Tibial nerve (tissue), 4 donors: Measurements from ENCODE around the gene CROCC2. TPM values are rescaled to one million over a fixed set of nuclear protein-coding genes. Genes with fewer than 3 reads are reported as not detected.

Source experiments
- DNase-seq, 2 donors: peaks; one replicate each; pipeline ENCODE4 v3.0.0-alpha.2; 2019; ENCODE audit warnings: low spot score in 2 of 2
- H3K27ac ChIP-seq, 4 donors: fragments of 200-600 bp; sonication (generic) in 3 of 4; one replicate each; pipeline ENCODE4 v1.5.1; 2017 to 2019; ENCODE audit warnings: mild to moderate bottlenecking in 1 of 4
- H3K27me3 ChIP-seq, 2 donors: fragments of 200-600 bp; sonication (generic) in 1 of 2; one replicate each; pipeline versions ENCODE4 v1.5.1 to v1.6.0; 2017 to 2019
- H3K36me3 ChIP-seq, 3 donors: fragments of 200-600 bp; sonication (generic); one replicate each; pipeline ENCODE4 v1.5.1; 2018 to 2019
- H3K4me1 ChIP-seq, 4 donors: fragments of 200-600 bp; sonication (generic) in 3 of 4; one replicate each; pipeline ENCODE4 v1.5.1; 2017 to 2019
- H3K4me3 ChIP-seq, 4 donors: fragments of 200-600 bp; sonication (generic) in 3 of 4; one replicate each; pipeline ENCODE4 v1.5.1; 2017 to 2019; ENCODE audit warnings: mild to moderate bottlenecking in 1 of 4, moderate library complexity in 1 of 4
- H3K9me3 ChIP-seq, 4 donors: fragments of 200-600 bp; sonication (generic) in 3 of 4; one replicate each; pipeline ENCODE4 v1.5.1; 2017 to 2019
- CTCF ChIP-seq, 5 experiments: fragments of 200-600 bp in 3 of 5; fragments of 450-650 bp in 2 of 5; sonication (generic) in 3 of 5; IDR thresholded peaks; one replicate each; pipeline ENCODE4 v1.5.1; 2016 to 2019; ENCODE audit warnings: antibody characterized with exemption in 5 of 5, mild to moderate bottlenecking in 3 of 5, moderate library complexity in 2 of 5
- EP300 ChIP-seq, 2 donors: sonication (generic); formaldehyde crosslinking; IDR thresholded peaks; one replicate each; pipeline ENCODE4 v1.6.1; 2017; ENCODE audit warnings: antibody characterized with exemption in 2 of 2, mild to moderate bottlenecking in 1 of 2
- POLR2A ChIP-seq, 2 donors: fragments of 450-650 bp; IDR thresholded peaks; one replicate each; pipeline ENCODE4 v1.6.1; 2017; ENCODE audit warnings: antibody characterized with exemption in 2 of 2, mild to moderate bottlenecking in 2 of 2, moderate library complexity in 2 of 2
- WGBS, 2 donors: methylation state at CpG; one replicate each; pipeline ENCODE4 v1.1.5; 2018; 5-methylcytosine and 5-hydroxymethylcytosine counted together
- total RNA-seq, 4 donors: library from RNA; depleted of rRNA; stranded (reverse); fragments of >200 nt; gene quantifications; one replicate each; pipeline ENCODE4 v1.1.0, GENCODE V29; 2016

CROCC2 gene
- total RNA-seq, 4 donors from 2014 or later = 0.44 to 1.2 TPM; not detected in 2

GRCh38 chr2:240909216-240909974 lies 3.3 kb downstream of the CROCC2 start:
- TF ChIP-seq CTCF (IDR thresholded peaks at IDR 0.05) (no peak), EP300 (IDR thresholded peaks at IDR 0.05) (no peak), POLR2A (IDR thresholded peaks at IDR 0.05) (no peak)
- WGBS, 2 donors = 64 to 67% methylated on average over 11 to 16 of the region's 17 CpGs
- Histone ChIP-seq H3K9me3 (no peaks in the 10 kb centered on the region), H3K4me1 (peaks cover 0 to 16% (median 9%) of the 10 kb centered on the region in 4 donors), H3K27ac (no peak overlapping the region), H3K4me3 (no peak overlapping the region), H3K36me3 (no peaks in the 10 kb centered on the region), H3K27me3 (peaks cover 0 to 17% of the 10 kb centered on the region in 2 donors)
- DNase-seq = no peak

- peaks cover 0 to 7% of the 10 kb centered on the region in 2 donors for H3K27me3 ChIP-seq
- H3K36me3 ChIP-seq = no peaks in the 10 kb centered on the region
- 79 to 80% methylated on average over 19 to 20 of the region's 20 CpGs for WGBS, 2 donors
- H3K4me1 ChIP-seq = peaks cover 0 to 39% (median 24%) of the 10 kb centered on the region in 4 donors
- DNase-seq = no peak
- H3K9me3 ChIP-seq = no peaks in the 10 kb centered on the region
- TF ChIP-seq POLR2A (IDR thresholded peaks at IDR 0.05) (no peak), EP300 (IDR thresholded peaks at IDR 0.05) (no peak), CTCF (IDR thresholded peaks at IDR 0.05) (no peak)
- H3K27ac ChIP-seq = no peak overlapping the region
- H3K4me3 ChIP-seq = no peak overlapping the region
These were observed 5.6 kb downstream of the CROCC2 start for GRCh38 chr2:240911641-240912265.

- H3K9me3 ChIP-seq = no peaks in the 10 kb centered on the region
- 84 to 87% methylated on average over 21 of the region's 21 CpGs for WGBS, 2 donors
- TF ChIP-seq CTCF (IDR thresholded peaks at IDR 0.05) (no peak), POLR2A (IDR thresholded peaks at IDR 0.05) (no peak), EP300 (IDR thresholded peaks at IDR 0.05) (no peak)
- peaks cover 0 to 51% (median 31%) of the 10 kb centered on the region in 4 donors for H3K4me1 ChIP-seq
- H3K36me3 ChIP-seq = no peaks in the 10 kb centered on the region
- H3K27me3 ChIP-seq = no peaks in the 10 kb centered on the region
- peak overlapping the region in 1 of 4 donors; percentile 82 for H3K27ac ChIP-seq
- DNase-seq = no peak
- H3K4me3 ChIP-seq = no peak overlapping the region
These were observed 7.0 kb downstream of the CROCC2 start for GRCh38 chr2:240912878-240913809.

GRCh38 chr2:240913810-240914644 lies 7.9 kb downstream of the CROCC2 start:
- no peaks in the 10 kb centered on the region for H3K9me3 ChIP-seq
- H3K4me1 ChIP-seq = peaks cover 0 to 51% (median 31%) of the 10 kb centered on the region in 4 donors
- peak; percentile 77 to 80 for DNase-seq
- 24 to 29% methylated on average over 23 to 28 of the region's 36 CpGs for WGBS, 2 donors
- TF ChIP-seq EP300 (IDR thresholded peaks at IDR 0.05) (peak in 1 of 2 donors; percentile 20), POLR2A (IDR thresholded peaks at IDR 0.05) (no peak), CTCF (IDR thresholded peaks at IDR 0.05) (peak; percentile 87 to 95 (median 91))
- no peaks in the 10 kb centered on the region for H3K36me3 ChIP-seq
- no peaks in the 10 kb centered on the region for H3K27me3 ChIP-seq
- no peak overlapping the region for H3K4me3 ChIP-seq
- H3K27ac ChIP-seq = peak overlapping the region in 1 of 4 donors; percentile 82
